ENCODE measurements around the gene RAMP1.

DNA sequence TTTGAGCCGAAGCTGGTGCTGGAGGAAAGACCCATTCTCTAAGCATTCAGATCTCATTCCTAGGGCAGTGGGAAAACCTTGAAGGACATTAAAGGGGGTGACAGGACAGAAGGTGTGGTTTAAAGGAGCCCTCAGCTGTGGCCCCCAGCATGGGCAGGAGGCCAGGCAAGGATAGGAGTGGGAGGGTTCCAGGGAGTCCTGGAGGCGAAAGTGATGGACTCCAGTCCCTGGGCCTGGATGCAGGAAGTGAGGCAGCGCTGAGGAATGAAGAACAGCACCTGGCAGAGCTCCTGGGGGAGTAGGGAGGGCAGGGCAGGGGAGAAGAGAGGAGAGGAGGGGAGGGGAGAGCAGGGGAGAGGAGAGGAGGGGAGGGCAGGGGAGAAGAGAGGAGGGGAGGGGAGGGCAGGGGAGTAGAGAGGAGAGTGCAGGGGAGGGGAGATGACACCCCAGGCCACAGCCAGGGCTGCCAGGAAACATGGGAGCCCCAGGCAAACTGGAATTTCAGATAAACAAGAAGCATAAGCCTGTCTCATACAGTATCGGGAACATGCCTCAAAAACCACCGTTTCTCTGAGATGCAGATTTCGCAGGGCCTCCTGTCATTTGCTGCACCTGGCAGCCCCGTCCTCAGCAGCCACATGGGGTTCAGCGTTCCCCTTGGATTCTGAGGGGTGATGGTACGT lies 5.7 kb downstream of the RAMP1 start:
- TF ChIP-seq, protein P1, sequence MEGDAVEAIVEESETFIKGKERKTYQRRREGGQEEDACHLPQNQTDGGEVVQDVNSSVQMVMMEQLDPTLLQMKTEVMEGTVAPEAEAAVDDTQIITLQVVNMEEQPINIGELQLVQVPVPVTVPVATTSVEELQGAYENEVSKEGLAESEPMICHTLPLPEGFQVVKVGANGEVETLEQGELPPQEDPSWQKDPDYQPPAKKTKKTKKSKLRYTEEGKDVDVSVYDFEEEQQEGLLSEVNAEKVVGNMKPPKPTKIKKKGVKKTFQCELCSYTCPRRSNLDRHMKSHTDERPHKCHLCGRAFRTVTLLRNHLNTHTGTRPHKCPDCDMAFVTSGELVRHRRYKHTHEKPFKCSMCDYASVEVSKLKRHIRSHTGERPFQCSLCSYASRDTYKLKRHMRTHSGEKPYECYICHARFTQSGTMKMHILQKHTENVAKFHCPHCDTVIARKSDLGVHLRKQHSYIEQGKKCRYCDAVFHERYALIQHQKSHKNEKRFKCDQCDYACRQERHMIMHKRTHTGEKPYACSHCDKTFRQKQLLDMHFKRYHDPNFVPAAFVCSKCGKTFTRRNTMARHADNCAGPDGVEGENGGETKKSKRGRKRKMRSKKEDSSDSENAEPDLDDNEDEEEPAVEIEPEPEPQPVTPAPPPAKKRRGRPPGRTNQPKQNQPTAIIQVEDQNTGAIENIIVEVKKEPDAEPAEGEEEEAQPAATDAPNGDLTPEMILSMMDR (IDR thresholded peaks at IDR 0.05): no peak
- no peak for TF ChIP-seq POLR2A (IDR thresholded peaks at IDR 0.05)

Measured in thyroid gland (tissue), 4 donors.